ENCODE results near the gene C1QTNF5. TPM values are rescaled to one million over a fixed set of nuclear protein-coding genes. Genes with fewer than 3 reads are reported as not detected.

The C1QTNF5 gene
- total and polyA plus RNA-seq, 7 experiments from 2014 or later: not detected

- no peak overlapping the region for H3K4me3 ChIP-seq (ENCODE audit: low read length)
- POLR2A ChIA-PET: interaction anchor here (1.1 to 1.7 kb wide), 2 partner anchors 34 to 272 kb away, joined by 3 to 4 read pairs; no protein-coding TSS in a partner anchor
- CTCF ChIA-PET: interaction anchor here (1.1 to 1.9 kb wide), 6 partner anchors 15 to 133 kb away, joined by 3 to 10 read pairs (median 6); no protein-coding TSS in a partner anchor
- Mint-ChIP-seq H3K4me1 (peaks cover 17 to 52% (median 41%) of the 10 kb centered on the region in 7 donors), H3K27ac (peak overlapping the region in 3 of 9 donors; percentile 45 to 82 (median 57)), H3K36me3 (peaks cover 0 to 10% (median 0%) of the 10 kb centered on the region in 5 donors), H3K4me3 (peak overlapping the region; percentile 17 to 75 (median 66)), H3K27me3 (peaks cover 29 to 41% (median 31%) of the 10 kb centered on the region in 5 donors), H3K9me3 (no peaks in the 10 kb centered on the region)
- ATAC-seq (no peak), DNase-seq (no peak)
- no peaks in the 10 kb centered on the region for H3K9me3 ChIP-seq (ENCODE audit: control insufficient read depth in 2 of 3, low read length in 3 of 3)
- peaks cover 0 to 15% (median 0%) of the 10 kb centered on the region in 3 experiments for H3K36me3 ChIP-seq (ENCODE audit: control insufficient read depth in 2 of 3, insufficient read depth in 3 of 3, low read length in 3 of 3)
- peaks cover 4 to 16% of the 10 kb centered on the region in 2 donors for H3K27me3 ChIP-seq (ENCODE audit: control insufficient read depth in 2 of 2, insufficient read depth in 2 of 2, low read length in 2 of 2)
- H3K27ac ChIP-seq (ENCODE audit: low read depth, low read length): no peak overlapping the region
- intact Hi-C loops (cut with micrococcal nuclease): loop anchor here (1.0 to 5.0 kb wide), 3 partner anchors 18 to 132 kb away; partner anchors contain the start of gene CBL (in 1 of the 2)
- peaks cover 8 to 15% of the 10 kb centered on the region in 2 donors for H3K4me1 ChIP-seq (ENCODE audit: control insufficient read depth in 2 of 2, insufficient read depth in 2 of 2, low read length in 2 of 2)
Observed at GRCh38 chr11:119338965-119339588, 1.6 kb downstream of the C1QTNF5 start.

GRCh38 chr11:119338318-119338890 lies 2.3 kb downstream of the C1QTNF5 start:
- Mint-ChIP-seq H3K4me1 (peaks cover 22 to 59% (median 45%) of the 10 kb centered on the region in 7 donors), H3K4me3 (peak overlapping the region; percentile 27 to 75 (median 60)), H3K9me3 (no peaks in the 10 kb centered on the region), H3K36me3 (peaks cover 0 to 10% (median 0%) of the 10 kb centered on the region in 5 donors), H3K27me3 (peaks cover 25 to 36% (median 31%) of the 10 kb centered on the region in 5 donors), H3K27ac (peak overlapping the region in 2 of 9 donors; percentile 47 to 82)
- Histone ChIP-seq H3K4me1 (ENCODE audit: control insufficient read depth in 2 of 2, insufficient read depth in 2 of 2, low read length in 2 of 2) (peaks cover 12 to 15% of the 10 kb centered on the region in 2 donors), H3K4me3 (ENCODE audit: low read length) (no peak overlapping the region), H3K9me3 (ENCODE audit: control insufficient read depth in 2 of 3, low read length in 3 of 3) (no peaks in the 10 kb centered on the region), H3K27me3 (ENCODE audit: control insufficient read depth in 2 of 2, insufficient read depth in 2 of 2, low read length in 2 of 2) (peaks cover 4 to 16% of the 10 kb centered on the region in 2 donors), H3K36me3 (ENCODE audit: control insufficient read depth in 2 of 3, insufficient read depth in 3 of 3, low read length in 3 of 3) (peaks cover 0 to 15% (median 0%) of the 10 kb centered on the region in 3 experiments), H3K27ac (ENCODE audit: low read depth, low read length) (no peak overlapping the region)
- CTCF ChIA-PET: interaction anchor here (0.6 to 1.9 kb wide), 18 partner anchors 9 to 277 kb away, joined by 3 to 10 read pairs (median 4); partner anchors contain the start of gene CBL
- peak; percentile 48 for ATAC-seq
- POLR2A ChIA-PET: interaction anchor here (0.6 to 1.2 kb wide), 5 partner anchors 132 to 415 kb away, joined by 3 to 4 read pairs (median 3); partner anchors contain the start of gene CBL
- intact Hi-C loops (cut with micrococcal nuclease): loop anchor here (1.0 to 5.0 kb wide), 3 partner anchors 17 to 131 kb away; partner anchors contain the start of gene CBL (in 1 of the 2)
- peak; percentile 51 to 70 (median 63) for DNase-seq

GRCh38 chr11:119337581-119338317 lies 2.9 kb downstream of the C1QTNF5 start:
- intact Hi-C loops (cut with micrococcal nuclease): loop anchor here (1.0 to 5.0 kb wide), 3 partner anchors 16 to 130 kb away; partner anchors contain the start of gene CBL (in 1 of the 2)
- ChIA-PET POLR2A (interaction anchor here (0.6 to 1.2 kb wide), 5 partner anchors 132 to 400 kb away, joined by 3 to 4 read pairs (median 4); partner anchors contain the start of gene CBL), CTCF (interaction anchor here (0.5 to 1.9 kb wide), 24 partner anchors 9 to 671 kb away, joined by 3 to 10 read pairs (median 4); partner anchors contain the start of gene CBL)
- H3K27me3 Mint-ChIP-seq: peaks cover 19 to 29% (median 26%) of the 10 kb centered on the region in 5 donors
- H3K9me3 Mint-ChIP-seq: no peaks in the 10 kb centered on the region
- peak overlapping the region in 6 of 10 donors; percentile 19 to 64 (median 50) for H3K4me3 Mint-ChIP-seq
- Histone ChIP-seq H3K36me3 (ENCODE audit: control insufficient read depth in 2 of 3, insufficient read depth in 3 of 3, low read length in 3 of 3) (peaks cover 0 to 15% (median 0%) of the 10 kb centered on the region in 3 experiments), H3K27ac (ENCODE audit: low read depth, low read length) (no peak overlapping the region), H3K4me3 (ENCODE audit: low read length) (no peak overlapping the region), H3K9me3 (ENCODE audit: control insufficient read depth in 2 of 3, low read length in 3 of 3) (no peaks in the 10 kb centered on the region), H3K4me1 (ENCODE audit: control insufficient read depth in 2 of 2, insufficient read depth in 2 of 2, low read length in 2 of 2) (peaks cover 12 to 15% of the 10 kb centered on the region in 2 donors), H3K27me3 (ENCODE audit: control insufficient read depth in 2 of 2, insufficient read depth in 2 of 2, low read length in 2 of 2) (peaks cover 4 to 16% of the 10 kb centered on the region in 2 donors)
- H3K27ac Mint-ChIP-seq: peak overlapping the region in 1 of 9 donors; percentile 33
- DNase-seq (no peak), ATAC-seq (no peak)
- H3K36me3 Mint-ChIP-seq: peaks cover 0 to 10% (median 0%) of the 10 kb centered on the region in 5 donors
- peaks cover 22 to 66% (median 47%) of the 10 kb centered on the region in 7 donors for H3K4me1 Mint-ChIP-seq

GRCh38 chr11:119336744-119337469 lies 3.8 kb downstream of the C1QTNF5 start:
- no peak for DNase-seq
- Mint-ChIP-seq H3K4me1 (peaks cover 22 to 67% (median 47%) of the 10 kb centered on the region in 7 donors), H3K4me3 (peak overlapping the region in 8 of 10 donors; percentile 14 to 99 (median 74)), H3K27ac (peak overlapping the region in 3 of 9 donors; percentile 49 to 64 (median 59)), H3K27me3 (peaks cover 19 to 25% (median 23%) of the 10 kb centered on the region in 5 donors), H3K36me3 (peaks cover 0 to 10% (median 0%) of the 10 kb centered on the region in 5 donors), H3K9me3 (no peaks in the 10 kb centered on the region)
- H3K36me3 ChIP-seq (ENCODE audit: control insufficient read depth in 2 of 3, insufficient read depth in 3 of 3, low read length in 3 of 3): peaks cover 0 to 15% (median 0%) of the 10 kb centered on the region in 3 experiments
- H3K4me3 ChIP-seq (ENCODE audit: low read length): no peak overlapping the region
- no peak overlapping the region for H3K27ac ChIP-seq (ENCODE audit: low read depth, low read length)
- ATAC-seq: no peak
- intact Hi-C loops (cut with micrococcal nuclease): loop anchor here in 1 of 2 donors (5.0 kb wide), 1 partner anchor 130 kb away; the partner anchor contains the start of gene CBL
- H3K27me3 ChIP-seq (ENCODE audit: control insufficient read depth in 2 of 2, insufficient read depth in 2 of 2, low read length in 2 of 2): peaks cover 4 to 16% of the 10 kb centered on the region in 2 donors
- CTCF ChIA-PET: interaction anchor here (0.5 to 1.8 kb wide), 11 partner anchors 10 to 670 kb away, joined by 3 to 8 read pairs (median 4); partner anchors contain the start of gene CBL
- no peaks in the 10 kb centered on the region for H3K9me3 ChIP-seq (ENCODE audit: control insufficient read depth in 2 of 3, low read length in 3 of 3)
- POLR2A ChIA-PET: interaction anchor here (0.8 kb wide), 1 partner anchor 271 kb away, joined by 4 read pairs; no protein-coding TSS in a partner anchor
- H3K4me1 ChIP-seq (ENCODE audit: control insufficient read depth in 2 of 2, insufficient read depth in 2 of 2, low read length in 2 of 2): peaks cover 12 to 15% of the 10 kb centered on the region in 2 donors

GRCh38 chr11:119335655-119336543 lies 4.8 kb downstream of the C1QTNF5 start:
- H3K27ac Mint-ChIP-seq: peak overlapping the region in 6 of 9 donors; percentile 49 to 99 (median 91)

More at GRCh38 chr11:119335655-119336543, 4.8 kb downstream of the C1QTNF5 start:
- H3K4me3 ChIP-seq (ENCODE audit: low read length): no peak overlapping the region
- CTCF ChIA-PET: interaction anchor here (1.0 kb wide), 1 partner anchor 13 kb away, joined by 4 read pairs; no protein-coding TSS in a partner anchor
- POLR2A ChIA-PET: interaction anchor here (0.6 kb wide), 1 partner anchor 159 kb away, joined by 3 read pairs; no protein-coding TSS in a partner anchor
- H3K27me3 ChIP-seq (ENCODE audit: control insufficient read depth in 2 of 2, insufficient read depth in 2 of 2, low read length in 2 of 2): peaks cover 4 to 16% of the 10 kb centered on the region in 2 donors
- Mint-ChIP-seq H3K36me3 (peaks cover 0 to 10% (median 0%) of the 10 kb centered on the region in 5 donors), H3K4me1 (peaks cover 22 to 64% (median 43%) of the 10 kb centered on the region in 7 donors), H3K27me3 (peaks cover 14 to 19% (median 17%) of the 10 kb centered on the region in 5 donors), H3K9me3 (no peaks in the 10 kb centered on the region), H3K4me3 (peak overlapping the region; percentile 88 to 99 (median 98))
- no peak for DNase-seq
- H3K9me3 ChIP-seq (ENCODE audit: control insufficient read depth in 2 of 3, low read length in 3 of 3): no peaks in the 10 kb centered on the region
- H3K36me3 ChIP-seq (ENCODE audit: control insufficient read depth in 2 of 3, insufficient read depth in 3 of 3, low read length in 3 of 3): peaks cover 0 to 15% (median 0%) of the 10 kb centered on the region in 3 experiments
- no peak for ATAC-seq
- H3K27ac ChIP-seq (ENCODE audit: low read depth, low read length): no peak overlapping the region
- peaks cover 12 to 15% of the 10 kb centered on the region in 2 donors for H3K4me1 ChIP-seq (ENCODE audit: control insufficient read depth in 2 of 2, insufficient read depth in 2 of 2, low read length in 2 of 2)
- intact Hi-C loops (cut with micrococcal nuclease): loop anchor here in 1 of 2 donors (2.0 to 5.0 kb wide), 2 partner anchors 129 to 317 kb away; partner anchors contain the start of genes CBL, RPS25 and TRAPPC4
